ENCODE measurements around the gene SLC35E3.
A peak's percentile ranks its signal among the peaks of the same experiment; 100 is the strongest.

SLC35E3 gene

GRCh38 chr12:68821357-68822188, 75.6 kb downstream of the SLC35E3 start:
- TF ChIP-seq POU2F2 (IDR thresholded peaks at IDR 0.05; ENCODE audit: low read depth, low read length), result no peak
- peak; percentile 64 for TF ChIP-seq POLR2A (IDR thresholded peaks at IDR 0.05; ENCODE audit: low read depth, low read length)
- no peak for TF ChIP-seq PAX5 (IDR thresholded peaks at IDR 0.05; ENCODE audit: insufficient read depth, low read length, severe bottlenecking)
- no peak for TF ChIP-seq TAF1 (IDR thresholded peaks at IDR 0.05; ENCODE audit: low read depth, low read length)
- no peak for TF ChIP-seq SPI1 (IDR thresholded peaks at IDR 0.05; ENCODE audit: low read depth, low read length)
- TF ChIP-seq POLR2AphosphoS5 (IDR thresholded peaks at IDR 0.05; ENCODE audit: low read depth, low read length), result peak; percentile 71; the same call in 1 of the 2 replicates
- no peak for FAIRE-seq
- DNase-seq (ENCODE audit: insufficient read length, low spot score), result no peak

GRCh38 chr12:68823696-68824095, 77.7 kb downstream of the SLC35E3 start:
- TF ChIP-seq TAF1 (IDR thresholded peaks at IDR 0.05; ENCODE audit: low read depth, low read length) (no peak), POU2F2 (IDR thresholded peaks at IDR 0.05; ENCODE audit: low read depth, low read length) (no peak), PAX5 (IDR thresholded peaks at IDR 0.05; ENCODE audit: insufficient read depth, low read length, severe bottlenecking) (no peak), POLR2A (IDR thresholded peaks at IDR 0.05; ENCODE audit: low read depth, low read length) (peak; percentile 64; the same call in 1 of the 2 replicates), SPI1 (IDR thresholded peaks at IDR 0.05; ENCODE audit: low read depth, low read length) (no peak), POLR2AphosphoS5 (IDR thresholded peaks at IDR 0.05; ENCODE audit: low read depth, low read length) (no peak)
- FAIRE-seq, result no peak
- DNase-seq (ENCODE audit: insufficient read length, low spot score), result no peak

GRCh38 chr12:68824131-68824530, 78.2 kb downstream of the SLC35E3 start:
- no peak for TF ChIP-seq POLR2AphosphoS5 (IDR thresholded peaks at IDR 0.05; ENCODE audit: low read depth, low read length)
- TF ChIP-seq POLR2A (IDR thresholded peaks at IDR 0.05; ENCODE audit: low read depth, low read length), result no peak
- TF ChIP-seq PAX5 (IDR thresholded peaks at IDR 0.05; ENCODE audit: insufficient read depth, low read length, severe bottlenecking), result no peak
- TF ChIP-seq POU2F2 (IDR thresholded peaks at IDR 0.05; ENCODE audit: low read depth, low read length), result no peak
- no peak; the same call in 1 of the 2 replicates for TF ChIP-seq SPI1 (IDR thresholded peaks at IDR 0.05; ENCODE audit: low read depth, low read length)
- TF ChIP-seq TAF1 (IDR thresholded peaks at IDR 0.05; ENCODE audit: low read depth, low read length), result no peak
- no peak for FAIRE-seq
- no peak for DNase-seq (ENCODE audit: insufficient read length, low spot score)

- TF ChIP-seq POLR2A (IDR thresholded peaks at IDR 0.05; ENCODE audit: low read depth, low read length) (no peak; the same call in 1 of the 2 replicates), PAX5 (IDR thresholded peaks at IDR 0.05; ENCODE audit: insufficient read depth, low read length, severe bottlenecking) (no peak)
- FAIRE-seq (no peak), DNase-seq (ENCODE audit: insufficient read length, low spot score) (no peak)
These were observed 78.7 kb downstream of the SLC35E3 start for GRCh38 chr12:68824597-68825250.

GRCh38 chr12:68825569-68826217, 79.7 kb downstream of the SLC35E3 start:
- DNase-seq (ENCODE audit: insufficient read length, low spot score) (no peak), FAIRE-seq (no peak)
- TF ChIP-seq PAX5 (IDR thresholded peaks at IDR 0.05; ENCODE audit: insufficient read depth, low read length, severe bottlenecking) (no peak), POU2F2 (IDR thresholded peaks at IDR 0.05; ENCODE audit: low read depth, low read length) (no peak), POLR2AphosphoS5 (IDR thresholded peaks at IDR 0.05; ENCODE audit: low read depth, low read length) (peak; percentile 58), POLR2A (IDR thresholded peaks at IDR 0.05; ENCODE audit: low read depth, low read length) (peak; percentile 23; the same call in 1 of the 2 replicates)

GRCh38 chr12:68827895-68828671, 82.1 kb downstream of the SLC35E3 start:
- DNase-seq (ENCODE audit: insufficient read length, low spot score), result no peak
- peak; percentile 11; the same call in 1 of the 2 replicates for TF ChIP-seq POLR2A (IDR thresholded peaks at IDR 0.05; ENCODE audit: low read depth, low read length)
- TF ChIP-seq SPI1 (IDR thresholded peaks at IDR 0.05; ENCODE audit: low read depth, low read length), result no peak
- TF ChIP-seq POLR2AphosphoS5 (IDR thresholded peaks at IDR 0.05; ENCODE audit: low read depth, low read length), result 0 out of 2 replicates have a peak, but pooled peaks have one; percentile 13
- no peak for TF ChIP-seq PAX5 (IDR thresholded peaks at IDR 0.05; ENCODE audit: insufficient read depth, low read length, severe bottlenecking)
- no peak for TF ChIP-seq POU2F2 (IDR thresholded peaks at IDR 0.05; ENCODE audit: low read depth, low read length)
- TF ChIP-seq TAF1 (IDR thresholded peaks at IDR 0.05; ENCODE audit: low read depth, low read length), result no peak
- FAIRE-seq, result no peak

GRCh38 chr12:68828672-68829068, 82.7 kb downstream of the SLC35E3 start:
- DNase-seq (ENCODE audit: insufficient read length, low spot score) (no peak), FAIRE-seq (no peak)
- TF ChIP-seq POLR2AphosphoS5 (IDR thresholded peaks at IDR 0.05; ENCODE audit: low read depth, low read length), result peak; percentile 72; the same call in 1 of the 2 replicates
- TF ChIP-seq POLR2A (IDR thresholded peaks at IDR 0.05; ENCODE audit: low read depth, low read length), result peak; percentile 47
- TF ChIP-seq TAF1 (IDR thresholded peaks at IDR 0.05; ENCODE audit: low read depth, low read length), result no peak

Data from GM12891 (cell line).